Lung (tissue), 12 donors: ENCODE measurements around the gene FGFR3. TPM values are rescaled to one million over a fixed set of nuclear protein-coding genes. Genes with fewer than 3 reads are reported as not detected.

Experiments used
- ATAC-seq: fragments of 200-7000 bp; cut with Tn5 transposase; one replicate; pipeline ENCODE4 v1.9.1; 2020; ENCODE audit warnings: moderate number of reproducible peaks; ENCODE audit not compliant: insufficient read depth, low FRiP score
- DNase-seq, 3 donors: peaks; one replicate each; pipeline ENCODE4 v3.0.0-alpha.2; 2013 to 2017
- H3K27ac ChIP-seq, 2 donors: one replicate each; pipeline ENCODE4 v1.5.1; 2013; ENCODE audit warnings: mild to moderate bottlenecking in 2 of 2, moderate library complexity in 2 of 2, control low read depth in 1 of 2, inconsistent platforms in 1 of 2, low read depth in 1 of 2, low read length in 1 of 2
- H3K27me3 ChIP-seq, 3 donors: one replicate each; pipeline ENCODE4 v1.5.1; 2013; ENCODE audit warnings: low read length in 2 of 3; ENCODE audit not compliant: control insufficient read depth in 3 of 3, insufficient read depth in 3 of 3
- H3K36me3 ChIP-seq, 4 donors: one replicate each; pipeline ENCODE4 v1.5.1; 2013; ENCODE audit warnings: low read length in 4 of 4, mild to moderate bottlenecking in 1 of 4, moderate library complexity in 1 of 4; ENCODE audit not compliant: control insufficient read depth in 4 of 4, insufficient read depth in 4 of 4
- H3K4me1 ChIP-seq, 5 donors: one replicate each; pipeline ENCODE4 v1.5.1; 2013; ENCODE audit warnings: low read length in 5 of 5, mild to moderate bottlenecking in 2 of 5, moderate library complexity in 1 of 5; ENCODE audit not compliant: control insufficient read depth in 5 of 5, insufficient read depth in 5 of 5
- H3K4me3 ChIP-seq: one replicate; pipeline ENCODE4 v1.5.1; 2013; ENCODE audit warnings: mild to moderate bottlenecking, control low read depth, moderate library complexity
- H3K9ac ChIP-seq, 2 donors: one replicate each; pipeline ENCODE4 v1.5.1; 2013; ENCODE audit warnings: low read length in 2 of 2, control low read depth in 1 of 2; ENCODE audit not compliant: insufficient read depth in 1 of 2
- H3K9me3 ChIP-seq, 4 donors: one replicate each; pipeline ENCODE4 v1.5.1; 2013; ENCODE audit warnings: low read length in 3 of 4, mild to moderate bottlenecking in 1 of 4, moderate library complexity in 1 of 4; ENCODE audit not compliant: control insufficient read depth in 4 of 4, insufficient read depth in 3 of 4
- CTCF ChIP-seq: IDR thresholded peaks from 2 replicates; pipeline ENCODE4 v1.5.1; 2012; ENCODE audit warnings: mild to moderate bottlenecking; ENCODE audit errors: control extremely low read depth, extremely low read depth
- WGBS, 2 donors: extraction: QIAGEN DNeasy Blood & Tissue Kit; methylation state at CpG; one replicate each; pipeline ENCODE4 v1.1.7; 2013; 5-methylcytosine and 5-hydroxymethylcytosine counted together
- polyA plus RNA-seq, 2 donors: library from polyadenylated mRNA; stranded (reverse); fragments of 200-250 nt; gene quantifications; one replicate each; pipeline ENCODE4 v1.2.1, GENCODE V29; 2013
- total RNA-seq, 2 donors: library from RNA; depleted of rRNA in 1 of 2; stranded (reverse); fragments of >200 nt in 1 of 2; gene quantifications; one replicate each; pipeline ENCODE4 v1.2.1, GENCODE V29; 2014 to 2021
- donor health status: control.
- donor health status: control.
- donor health status: Bipolar disorder and iron deficiency.
- donor health status: healthy.
- donor health status: DM: yes; HTN: yes; CAD: no.

The FGFR3 gene
- total and polyA plus RNA-seq, 4 donors: 8.1 to 99.3 (median 22.4) TPM

- Histone ChIP-seq H3K9ac (no peak overlapping the region), H3K27me3 (no peaks in the 10 kb centered on the region), H3K27ac (no peak overlapping the region), H3K36me3 (no peaks in the 10 kb centered on the region), H3K9me3 (no peaks in the 10 kb centered on the region), H3K4me1 (peaks cover 0 to 58% (median 4%) of the 10 kb centered on the region in 5 donors), H3K4me3 (no peak overlapping the region)
- TF ChIP-seq CTCF: no peak
- DNase-seq (no peak), ATAC-seq (no peak)
- 58 to 75% methylated on average over 28 to 33 of the region's 33 CpGs for WGBS, 2 donors
These were observed 22.8 kb upstream of the FGFR3 start for GRCh38 chr4:1770245-1770644.

GRCh38 chr4:1770791-1771231 is 22.3 kb upstream of the FGFR3 start:
- H3K27me3 ChIP-seq: no peaks in the 10 kb centered on the region
- H3K36me3 ChIP-seq: no peaks in the 10 kb centered on the region
- H3K27ac ChIP-seq: no peak overlapping the region
- TF ChIP-seq CTCF: no peak
- peaks cover 0 to 58% (median 4%) of the 10 kb centered on the region in 5 donors for H3K4me1 ChIP-seq
- ATAC-seq (no peak), DNase-seq (no peak)
- H3K9me3 ChIP-seq: no peaks in the 10 kb centered on the region
- H3K4me3 ChIP-seq: no peak overlapping the region
- WGBS, 2 donors: 82 to 84% methylated on average over 11 of the region's 11 CpGs
- H3K9ac ChIP-seq: no peak overlapping the region

GRCh38 chr4:1771555-1772305 is 21.4 kb upstream of the FGFR3 start:
- DNase-seq (peak; percentile 49 to 78 (median 63)), ATAC-seq (no peak)
- Histone ChIP-seq H3K27ac (no peak overlapping the region), H3K27me3 (no peaks in the 10 kb centered on the region), H3K36me3 (no peaks in the 10 kb centered on the region), H3K9ac (no peak overlapping the region), H3K4me3 (no peak overlapping the region), H3K4me1 (peaks cover 0 to 50% (median 4%) of the 10 kb centered on the region in 5 donors), H3K9me3 (no peaks in the 10 kb centered on the region)
- no peak for TF ChIP-seq CTCF
- WGBS, 2 donors: 27 to 47% methylated on average over 22 to 27 of the region's 28 CpGs
